ENCODE data around the gene TMEM141.

Gene TMEM141

DNA sequence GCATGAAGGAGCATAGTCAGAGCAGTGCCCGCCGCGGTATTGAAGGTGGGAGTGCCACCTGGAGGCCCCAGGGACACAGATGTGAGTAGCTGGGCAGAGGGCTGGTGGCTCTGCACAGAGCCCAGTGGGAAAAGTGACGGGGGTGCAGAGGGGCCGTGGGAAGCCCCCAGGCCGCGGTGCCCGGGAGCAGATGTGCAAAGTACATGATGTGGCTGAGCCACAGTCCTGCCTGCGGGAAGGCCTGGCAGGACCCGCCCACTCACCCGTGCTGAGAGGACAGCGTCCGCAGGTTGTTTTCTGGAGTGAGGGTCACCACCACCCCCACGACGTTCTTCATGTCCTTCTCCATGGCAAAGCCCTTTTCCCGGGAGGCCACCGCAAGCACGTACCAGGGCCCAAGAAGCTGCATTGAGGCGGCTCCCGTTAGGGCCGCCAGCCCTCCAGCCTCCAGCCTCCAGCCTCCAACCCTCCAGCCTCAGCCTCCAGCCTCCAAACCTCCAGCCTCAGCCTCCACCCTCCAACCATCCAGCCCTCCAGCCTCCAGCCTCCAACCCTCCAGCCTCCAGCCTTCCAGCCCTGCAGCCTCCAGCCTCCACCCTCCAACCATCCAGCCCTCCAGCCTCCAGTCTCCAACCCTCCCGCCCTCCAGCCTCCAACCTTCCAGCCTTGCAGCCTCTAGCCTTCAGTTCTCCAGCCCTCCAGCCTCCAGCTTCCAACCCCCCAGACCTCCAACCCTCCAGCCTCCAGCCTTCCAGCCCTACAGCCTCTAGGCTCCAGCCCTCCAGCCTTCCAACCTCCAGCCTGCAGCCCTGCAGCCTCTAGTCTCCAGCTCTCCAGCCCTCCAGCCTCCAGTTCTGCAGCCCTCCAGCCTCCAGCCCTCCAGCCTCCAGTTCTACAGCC, 43.7 kb upstream of the TMEM141 start:
- Histone ChIP-seq H3K27me3 (ENCODE audit: control insufficient read depth in 5 of 5, insufficient read depth in 4 of 5, low read length in 5 of 5) (peaks cover 8 to 17% (median 10%) of the 10 kb centered on the region in 5 donors), H3K27ac (ENCODE audit: low read depth, low read length) (no peak overlapping the region)

DNA sequence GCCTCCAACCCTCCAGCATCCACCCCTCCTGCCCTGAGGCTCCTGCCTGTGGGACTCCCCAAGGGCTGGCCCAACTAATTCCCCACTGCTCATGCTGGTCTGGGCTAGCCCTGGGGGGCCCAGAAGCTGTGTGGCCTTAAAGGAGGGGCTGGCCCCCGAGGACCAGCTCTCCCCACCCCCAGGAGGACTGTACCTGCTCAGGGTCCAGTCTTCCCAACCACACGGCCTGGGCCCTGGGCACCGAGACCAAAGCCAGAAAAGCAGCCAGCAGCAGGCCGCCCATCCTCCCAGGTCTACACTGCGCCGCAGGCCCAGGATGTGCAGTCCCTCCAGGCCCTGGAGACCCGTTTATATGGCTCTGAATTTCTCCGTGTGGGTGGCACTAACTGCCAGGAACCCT, 42.9 kb upstream of the TMEM141 start, which contains the start of gene LCN6:
LCN6 (minus strand) TSS at position 325 of the 400 bp plus-strand sequence; CDS start at position 283, 42 bp downstream.
- Histone ChIP-seq H3K9me3 (ENCODE audit: control insufficient read depth in 5 of 5, low read length in 5 of 5) (peaks cover 0 to 17% (median 11%) of the 10 kb centered on the region in 5 donors), H3K36me3 (ENCODE audit: control insufficient read depth in 5 of 5, insufficient read depth in 5 of 5, low read length in 5 of 5) (no peaks in the 10 kb centered on the region), H3K4me1 (ENCODE audit: control insufficient read depth in 5 of 5, insufficient read depth in 5 of 5, low read length in 5 of 5) (peaks cover 0 to 35% (median 8%) of the 10 kb centered on the region in 5 donors), H3K27ac (ENCODE audit: low read depth, low read length) (no peak within 1 kb of the TSS), H3K4me3 (ENCODE audit: low read depth in 1 of 5, low read length in 5 of 5) (no peak within 1 kb of the TSS), H3K9ac (ENCODE audit: low read length in 5 of 5) (no peak within 1 kb of the TSS), H3K27me3 (ENCODE audit: control insufficient read depth in 5 of 5, insufficient read depth in 4 of 5, low read length in 5 of 5) (peaks cover under 1 to 9% (median 2%) of the 10 kb centered on the region in 5 donors)

More for the DNA sequence above, 43.7 kb upstream of the TMEM141 start:
- Histone ChIP-seq H3K9me3 (ENCODE audit: control insufficient read depth in 5 of 5, low read length in 5 of 5) (peaks cover 0 to 13% (median 11%) of the 10 kb centered on the region in 5 donors), H3K4me1 (ENCODE audit: control insufficient read depth in 5 of 5, insufficient read depth in 5 of 5, low read length in 5 of 5) (peaks cover 0 to 38% (median 8%) of the 10 kb centered on the region in 5 donors), H3K9ac (ENCODE audit: low read length in 5 of 5) (no peak overlapping the region), H3K4me3 (ENCODE audit: low read depth in 1 of 5, low read length in 5 of 5) (no peak overlapping the region), H3K36me3 (ENCODE audit: control insufficient read depth in 5 of 5, insufficient read depth in 5 of 5, low read length in 5 of 5) (no peaks in the 10 kb centered on the region)

DNA sequence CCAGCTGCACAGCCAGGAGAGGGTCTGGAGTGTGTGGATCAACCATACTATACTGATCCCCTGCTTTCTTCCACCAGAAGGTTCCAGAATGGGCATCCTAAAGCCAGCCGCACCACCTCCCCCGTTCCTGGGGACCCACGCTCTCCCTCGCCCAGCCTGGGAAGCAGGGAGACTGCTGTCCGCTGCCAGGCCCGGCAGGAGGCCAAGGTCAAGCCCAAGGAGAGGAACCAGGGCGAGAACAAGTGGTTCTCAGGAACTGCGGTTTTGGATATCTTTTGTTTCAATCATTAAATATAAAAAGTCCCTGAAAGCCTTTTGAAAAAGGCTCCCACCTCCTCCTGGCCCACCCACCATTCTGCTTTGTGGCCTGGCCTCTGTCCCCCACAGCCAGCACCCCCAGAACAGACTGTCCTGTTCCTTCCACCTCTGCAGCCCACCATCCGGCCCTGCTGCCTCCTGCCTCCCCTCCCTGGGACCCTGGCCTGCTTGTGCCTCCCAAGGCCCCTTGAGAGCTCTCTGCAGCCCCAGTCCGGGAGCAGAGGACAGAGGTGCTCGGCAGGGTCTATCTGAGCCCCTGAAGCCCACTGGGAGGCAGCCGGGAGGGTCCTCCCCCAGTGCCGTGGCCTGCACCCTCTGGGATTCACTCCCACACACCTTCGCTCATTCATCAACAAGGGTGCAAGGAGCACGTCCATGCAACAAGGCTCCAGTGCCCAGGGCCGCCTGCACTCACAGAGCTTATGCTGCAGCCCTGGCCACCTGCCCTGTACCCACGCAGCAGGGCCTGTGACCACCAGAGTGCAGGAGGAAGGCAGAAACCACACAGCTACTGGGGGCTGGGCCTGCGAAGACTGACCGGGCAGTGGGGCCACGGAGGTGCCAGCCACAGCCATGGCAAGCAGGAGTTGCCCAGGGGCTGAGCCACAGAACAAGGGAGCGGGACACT, 42.2 kb upstream of the TMEM141 start:
- H3K9me3 ChIP-seq (ENCODE audit: control insufficient read depth in 5 of 5, low read length in 5 of 5), result peaks cover 0 to 17% (median 11%) of the 10 kb centered on the region in 5 donors
- no peak overlapping the region for H3K9ac ChIP-seq (ENCODE audit: low read length in 5 of 5)
- H3K27me3 ChIP-seq (ENCODE audit: control insufficient read depth in 5 of 5, insufficient read depth in 4 of 5, low read length in 5 of 5), result peaks cover 0 to 3% (median 0%) of the 10 kb centered on the region in 5 donors
- H3K36me3 ChIP-seq (ENCODE audit: control insufficient read depth in 5 of 5, insufficient read depth in 5 of 5, low read length in 5 of 5), result no peaks in the 10 kb centered on the region
- peaks cover 0 to 35% (median 8%) of the 10 kb centered on the region in 5 donors for H3K4me1 ChIP-seq (ENCODE audit: control insufficient read depth in 5 of 5, insufficient read depth in 5 of 5, low read length in 5 of 5)
- H3K27ac ChIP-seq (ENCODE audit: low read depth, low read length), result no peak overlapping the region
- H3K4me3 ChIP-seq (ENCODE audit: low read depth in 1 of 5, low read length in 5 of 5), result no peak overlapping the region

DNA sequence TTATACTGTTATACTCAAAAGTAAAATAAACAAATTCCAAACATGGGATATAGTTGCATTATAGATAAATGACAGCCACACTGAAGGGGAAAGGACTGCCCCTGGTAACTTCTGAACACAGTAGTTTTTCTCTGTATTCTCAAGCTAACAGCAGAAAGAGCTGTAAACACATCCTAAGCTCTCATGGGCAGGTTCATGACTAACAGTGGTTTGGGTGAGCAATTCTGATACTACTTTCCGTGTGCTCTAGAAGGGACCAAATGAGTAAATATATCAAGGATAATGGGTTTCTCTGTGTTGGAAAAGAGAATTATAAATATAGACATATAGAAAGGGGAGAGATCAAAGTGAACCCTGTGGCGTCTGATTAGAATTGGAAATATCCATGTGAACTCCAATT, 40.6 kb upstream of the TMEM141 start:
- no peak overlapping the region for H3K4me3 ChIP-seq (ENCODE audit: low read depth in 1 of 5, low read length in 5 of 5)
- H3K27me3 ChIP-seq (ENCODE audit: control insufficient read depth in 5 of 5, insufficient read depth in 4 of 5, low read length in 5 of 5), result peaks cover 0 to 3% (median 0%) of the 10 kb centered on the region in 5 donors
- H3K27ac ChIP-seq (ENCODE audit: low read depth, low read length), result no peak overlapping the region
- H3K4me1 ChIP-seq (ENCODE audit: control insufficient read depth in 5 of 5, insufficient read depth in 5 of 5, low read length in 5 of 5), result peaks cover 0 to 32% (median 8%) of the 10 kb centered on the region in 5 donors
- no peaks in the 10 kb centered on the region for H3K36me3 ChIP-seq (ENCODE audit: control insufficient read depth in 5 of 5, insufficient read depth in 5 of 5, low read length in 5 of 5)
- H3K9ac ChIP-seq (ENCODE audit: low read length in 5 of 5), result no peak overlapping the region
- peaks cover 0 to 19% (median 14%) of the 10 kb centered on the region in 5 donors for H3K9me3 ChIP-seq (ENCODE audit: control insufficient read depth in 5 of 5, low read length in 5 of 5)

DNA sequence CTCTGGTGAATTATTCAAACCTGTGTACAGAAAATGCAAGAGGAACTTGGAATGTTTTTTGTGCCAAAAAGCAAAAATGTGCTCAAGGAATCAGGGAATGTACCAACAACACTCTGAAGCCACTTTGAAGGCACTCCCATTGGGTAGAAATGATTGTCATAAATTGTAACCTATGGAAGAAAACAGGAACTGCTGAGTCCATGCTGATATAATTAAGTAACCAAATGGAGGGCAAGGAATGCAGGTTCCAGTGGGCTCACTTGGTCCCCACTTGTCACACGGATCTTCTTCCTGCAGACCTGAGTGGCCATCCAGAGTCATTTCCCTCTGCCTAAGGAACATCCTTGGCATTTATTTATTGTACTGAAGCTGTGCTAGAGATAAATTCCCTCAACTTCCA, 39.9 kb upstream of the TMEM141 start:
- Histone ChIP-seq H3K9me3 (ENCODE audit: control insufficient read depth in 5 of 5, low read length in 5 of 5) (peaks cover 0 to 27% (median 21%) of the 10 kb centered on the region in 5 donors), H3K9ac (ENCODE audit: low read length in 5 of 5) (no peak overlapping the region), H3K36me3 (ENCODE audit: control insufficient read depth in 5 of 5, insufficient read depth in 5 of 5, low read length in 5 of 5) (no peaks in the 10 kb centered on the region), H3K27ac (ENCODE audit: low read depth, low read length) (no peak overlapping the region), H3K4me3 (ENCODE audit: low read depth in 1 of 5, low read length in 5 of 5) (no peak overlapping the region), H3K27me3 (ENCODE audit: control insufficient read depth in 5 of 5, insufficient read depth in 4 of 5, low read length in 5 of 5) (peaks cover 0 to 3% (median 0%) of the 10 kb centered on the region in 5 donors), H3K4me1 (ENCODE audit: control insufficient read depth in 5 of 5, insufficient read depth in 5 of 5, low read length in 5 of 5) (peaks cover 0 to 28% (median 8%) of the 10 kb centered on the region in 5 donors)

DNA sequence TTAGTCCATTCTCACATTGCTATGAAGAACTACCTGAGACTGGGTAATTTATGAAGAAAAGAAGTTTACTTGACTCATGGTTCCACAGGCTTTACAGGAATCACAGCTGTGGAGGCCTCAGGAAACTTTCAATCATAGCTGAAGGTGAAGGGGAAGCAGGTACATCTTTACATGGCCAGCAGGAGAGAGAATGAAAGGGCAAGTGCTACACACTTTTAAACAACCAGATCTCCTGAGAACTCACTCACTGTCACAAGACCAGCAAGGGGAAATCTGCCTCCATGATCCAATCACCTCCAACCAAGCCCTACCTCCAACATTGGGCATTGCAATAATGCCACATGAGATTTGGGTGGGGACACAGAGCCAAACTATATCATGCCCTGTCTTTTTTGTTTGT, 39.3 kb upstream of the TMEM141 start:
- peaks cover 0 to 3% (median 0%) of the 10 kb centered on the region in 5 donors for H3K27me3 ChIP-seq (ENCODE audit: control insufficient read depth in 5 of 5, insufficient read depth in 4 of 5, low read length in 5 of 5)
- H3K4me3 ChIP-seq (ENCODE audit: low read depth in 1 of 5, low read length in 5 of 5), result no peak overlapping the region
- H3K9ac ChIP-seq (ENCODE audit: low read length in 5 of 5), result no peak overlapping the region
- H3K4me1 ChIP-seq (ENCODE audit: control insufficient read depth in 5 of 5, insufficient read depth in 5 of 5, low read length in 5 of 5), result peaks cover 0 to 23% (median 8%) of the 10 kb centered on the region in 5 donors
- H3K36me3 ChIP-seq (ENCODE audit: control insufficient read depth in 5 of 5, insufficient read depth in 5 of 5, low read length in 5 of 5), result no peaks in the 10 kb centered on the region
- no peak overlapping the region for H3K27ac ChIP-seq (ENCODE audit: low read depth, low read length)
- H3K9me3 ChIP-seq (ENCODE audit: control insufficient read depth in 5 of 5, low read length in 5 of 5), result peaks cover 0 to 28% (median 23%) of the 10 kb centered on the region in 5 donors

DNA sequence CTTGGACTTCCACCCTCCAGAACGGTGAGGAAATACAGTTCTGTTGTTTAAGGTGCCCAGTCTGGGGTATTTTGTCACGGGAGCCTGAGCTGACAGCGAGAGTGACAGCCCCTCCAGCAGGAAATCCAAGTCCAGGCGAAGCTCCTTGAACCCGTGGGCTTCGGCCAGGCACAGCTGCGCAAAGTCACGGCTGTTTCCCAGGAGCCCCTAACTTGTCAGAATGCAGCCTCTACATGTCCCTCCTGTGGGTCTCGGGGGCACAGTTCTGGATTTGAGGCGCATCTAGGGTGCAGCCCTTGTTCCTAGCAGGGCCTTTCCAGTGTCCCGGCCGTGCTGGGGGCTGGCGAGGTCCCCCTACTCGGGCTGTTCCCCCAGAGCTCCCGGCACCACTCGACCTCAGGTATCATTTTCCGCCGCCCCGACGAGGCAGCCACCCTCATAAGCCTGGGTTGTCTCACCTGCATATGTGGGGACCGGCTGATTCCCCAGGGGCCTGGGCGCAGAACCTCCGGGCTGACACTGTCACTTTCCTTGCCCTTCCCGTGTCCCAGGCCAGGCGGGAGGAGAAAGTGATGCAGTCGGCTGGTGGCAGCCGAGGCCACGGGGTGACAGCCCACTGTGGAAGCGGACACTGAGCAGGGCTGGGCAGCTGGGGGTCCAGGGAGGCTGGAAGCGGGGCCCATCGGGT, 37.6 kb upstream of the TMEM141 start:
- Histone ChIP-seq H3K27me3 (ENCODE audit: control insufficient read depth in 5 of 5, insufficient read depth in 4 of 5, low read length in 5 of 5) (peaks cover 0 to 5% (median 0%) of the 10 kb centered on the region in 5 donors), H3K36me3 (ENCODE audit: control insufficient read depth in 5 of 5, insufficient read depth in 5 of 5, low read length in 5 of 5) (no peaks in the 10 kb centered on the region)

DNA sequence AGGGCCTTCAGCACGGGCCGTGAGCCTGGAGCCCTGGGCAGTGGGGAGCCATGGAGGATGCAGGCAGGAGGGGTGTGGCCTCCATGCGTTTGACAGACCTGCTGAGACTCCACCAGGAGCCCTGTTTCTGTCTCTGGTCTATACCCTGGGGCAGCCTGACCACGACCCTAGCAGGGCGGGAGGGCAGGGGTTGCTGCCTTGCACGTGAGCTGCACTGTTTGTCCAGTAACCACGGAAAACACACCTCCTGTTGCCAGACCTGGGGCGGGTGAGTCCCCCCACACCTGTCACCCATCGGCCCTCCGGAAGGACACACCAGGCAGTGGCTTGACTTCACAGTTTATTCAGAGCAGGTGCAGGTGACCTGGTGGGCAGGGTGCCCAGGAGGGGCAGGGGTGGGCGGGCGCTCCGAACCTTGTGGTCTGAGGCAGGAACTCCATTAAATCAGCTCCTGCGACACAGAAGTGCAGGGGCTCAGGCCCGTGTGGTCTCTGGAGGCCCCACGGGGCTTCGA, 37.0 kb upstream of the TMEM141 start:
- H3K9me3 ChIP-seq (ENCODE audit: control insufficient read depth in 5 of 5, low read length in 5 of 5), result peaks cover 0 to 28% (median 23%) of the 10 kb centered on the region in 5 donors
- no peak overlapping the region for H3K4me3 ChIP-seq (ENCODE audit: low read depth in 1 of 5, low read length in 5 of 5)
- no peak overlapping the region for H3K9ac ChIP-seq (ENCODE audit: low read length in 5 of 5)
- peaks cover 0 to 5% (median 0%) of the 10 kb centered on the region in 5 donors for H3K27me3 ChIP-seq (ENCODE audit: control insufficient read depth in 5 of 5, insufficient read depth in 4 of 5, low read length in 5 of 5)
- H3K27ac ChIP-seq (ENCODE audit: low read depth, low read length), result no peak overlapping the region
- peaks cover 0 to 11% (median 3%) of the 10 kb centered on the region in 5 donors for H3K4me1 ChIP-seq (ENCODE audit: control insufficient read depth in 5 of 5, insufficient read depth in 5 of 5, low read length in 5 of 5)
- H3K36me3 ChIP-seq (ENCODE audit: control insufficient read depth in 5 of 5, insufficient read depth in 5 of 5, low read length in 5 of 5), result no peaks in the 10 kb centered on the region

More for the DNA sequence above, 37.6 kb upstream of the TMEM141 start:
- Histone ChIP-seq H3K4me3 (ENCODE audit: low read depth in 1 of 5, low read length in 5 of 5) (no peak overlapping the region), H3K4me1 (ENCODE audit: control insufficient read depth in 5 of 5, insufficient read depth in 5 of 5, low read length in 5 of 5) (peaks cover 0 to 17% (median 5%) of the 10 kb centered on the region in 5 donors), H3K9me3 (ENCODE audit: control insufficient read depth in 5 of 5, low read length in 5 of 5) (peaks cover 0 to 28% (median 23%) of the 10 kb centered on the region in 5 donors), H3K27ac (ENCODE audit: low read depth, low read length) (no peak overlapping the region), H3K9ac (ENCODE audit: low read length in 5 of 5) (no peak overlapping the region)
